GM23338 (cell line): ENCODE measurements around the gene OPN1SW. TPM values are rescaled to one million over a fixed set of nuclear protein-coding genes. Genes with fewer than 3 reads are reported as not detected.

ENCODE experiments used
- ATAC-seq: fragments of 200-7000 bp; cut with Tn5 transposase; 3 replicates; pipeline ENCODE4 v1.9.1; 2020
- DNase-seq: peaks from one replicate; pipeline ENCODE4 v3.0.0-alpha.2; 2015; ENCODE audit warnings: low spot score
- H2AFZ ChIP-seq: fragments of 200-600 bp; sonication (generic); 2 replicates; pipeline ENCODE4 v1.8.0; 2016; ENCODE audit warnings: antibody characterized with exemption, mild to moderate bottlenecking, moderate library complexity
- H3F3A ChIP-seq: fragments of 200-600 bp; sonication (generic); replicated peaks from 2 replicates; pipeline ENCODE4 v1.8.0; 2017; ENCODE audit warnings: antibody characterized with exemption, mixed run types, low read depth
- H3K27ac ChIP-seq: fragments of 200-600 bp; sonication (generic); 2 replicates; pipeline ENCODE4 v1.6.1; 2016; ENCODE audit warnings: low read depth
- H3K27me3 ChIP-seq: fragments of 200-600 bp; sonication (generic); 2 replicates; pipeline ENCODE4 v1.8.0; 2016; ENCODE audit warnings: mild to moderate bottlenecking, mixed run types, moderate library complexity; ENCODE audit not compliant: insufficient read depth
- H3K36me3 ChIP-seq: fragments of 200-600 bp; sonication (generic); 2 replicates; pipeline ENCODE4 v1.8.0; 2016; ENCODE audit warnings: mild to moderate bottlenecking; ENCODE audit not compliant: insufficient read depth
- H3K4me1 ChIP-seq: fragments of 200-600 bp; sonication (generic); 2 replicates; pipeline ENCODE4 v1.8.0; 2016; ENCODE audit warnings: mild to moderate bottlenecking, moderate library complexity; ENCODE audit not compliant: insufficient read depth
- H3K4me2 ChIP-seq: fragments of 200-600 bp; sonication (generic); 2 replicates; pipeline ENCODE4 v1.7.1; 2017; ENCODE audit warnings: mixed run types
- H3K4me3 ChIP-seq: fragments of 200-600 bp; sonication (generic); 2 replicates; pipeline ENCODE4 v1.6.1; 2016; ENCODE audit warnings: mixed run types
- H3K79me2 ChIP-seq: fragments of 200-600 bp; sonication (generic); replicated peaks from 2 replicates; pipeline ENCODE4 v1.8.0; 2017; ENCODE audit warnings: mild to moderate bottlenecking; ENCODE audit not compliant: insufficient read depth
- H3K9me2 ChIP-seq: fragments of 200-600 bp; sonication (generic); 2 replicates; pipeline ENCODE4 v1.8.0; 2017; ENCODE audit not compliant: insufficient read depth
- H4K20me1 ChIP-seq: fragments of 200-600 bp; sonication (generic); replicated peaks from 2 replicates; pipeline ENCODE4 v1.8.0; 2017; ENCODE audit warnings: mild to moderate bottlenecking; ENCODE audit not compliant: insufficient read depth
- H3K27ac Mint-ChIP-seq: 2 replicates; pipeline ENCODE4 v1.8.0; 2020; ENCODE audit warnings: inconsistent platforms, mild to moderate bottlenecking, moderate library complexity, mixed read lengths
- H3K27me3 Mint-ChIP-seq: 3 replicates; pipeline ENCODE4 v1.8.0; 2022; ENCODE audit warnings: low read depth, mild to moderate bottlenecking, moderate library complexity, mixed read lengths, inconsistent platforms; ENCODE audit not compliant: insufficient read depth, poor library complexity
- H3K36me3 Mint-ChIP-seq: 3 replicates; pipeline ENCODE4 v1.8.0; 2021; ENCODE audit warnings: low read depth, mild to moderate bottlenecking, inconsistent platforms, moderate library complexity, mixed read lengths
- H3K4me1 Mint-ChIP-seq: 3 replicates; pipeline ENCODE4 v1.8.0; 2020; ENCODE audit warnings: mild to moderate bottlenecking, inconsistent platforms, mixed read lengths
- H3K4me3 Mint-ChIP-seq: 3 replicates; pipeline ENCODE4 v1.8.0; 2021; ENCODE audit warnings: moderate library complexity, mild to moderate bottlenecking, inconsistent platforms, mixed read lengths
- H3K9me3 Mint-ChIP-seq: 3 replicates; pipeline ENCODE4 v1.8.0; 2020; ENCODE audit warnings: moderate library complexity, mild to moderate bottlenecking, inconsistent platforms, mixed read lengths
- CREB1 ChIP-seq: fragments of 250-450 bp; sonication (Bioruptor Pico); IDR thresholded peaks from 2 replicates; pipeline ENCODE4 v1.5.0; 2020; ENCODE audit warnings: low read depth, mild to moderate bottlenecking, moderate library complexity
- ETS1 ChIP-seq: IDR thresholded peaks from 2 replicates; pipeline ENCODE4 v1.6.1; 2016; ENCODE audit warnings: antibody characterized with exemption
- EZH2 ChIP-seq: fragments of 200-600 bp; sonication (generic); IDR thresholded peaks from one replicate; pipeline ENCODE4 v1.8.0; 2017; ENCODE audit warnings: antibody characterized with exemption, mild to moderate bottlenecking, low read depth; ENCODE audit not compliant: unreplicated experiment
- EZH2phosphoT487 ChIP-seq: fragments of 200-600 bp; sonication (generic); IDR thresholded peaks from one replicate; pipeline ENCODE4 v1.8.1; 2018; ENCODE audit warnings: antibody characterized with exemption; ENCODE audit not compliant: unreplicated experiment
- JUNB ChIP-seq: IDR thresholded peaks from one replicate; pipeline ENCODE4 v1.6.1; 2016; ENCODE audit warnings: antibody characterized with exemption; ENCODE audit not compliant: unreplicated experiment
- NANOG ChIP-seq: IDR thresholded peaks from 2 replicates; pipeline ENCODE4 v1.6.1; 2016; ENCODE audit warnings: antibody characterized with exemption, borderline replicate concordance
- POLR2AphosphoS5 ChIP-seq: IDR thresholded peaks from 2 replicates; pipeline ENCODE4 v1.6.1; 2016; ENCODE audit warnings: antibody characterized with exemption, low read depth
- REST ChIP-seq: IDR thresholded peaks from one replicate; pipeline ENCODE4 v1.6.1; 2018; ENCODE audit warnings: antibody characterized with exemption; ENCODE audit not compliant: unreplicated experiment
- STAT1 ChIP-seq: IDR thresholded peaks from one replicate; pipeline ENCODE4 v1.6.1; 2016; ENCODE audit warnings: antibody characterized with exemption; ENCODE audit not compliant: unreplicated experiment
- ZNF114 ChIP-seq: fragments of 250-450 bp; sonication (Bioruptor Pico); IDR thresholded peaks from 2 replicates; pipeline ENCODE4 v1.5.0; 2020; ENCODE audit warnings: mild to moderate bottlenecking, moderate library complexity
- ZNF331 ChIP-seq: fragments of 250-450 bp; sonication (Bioruptor Pico); IDR thresholded peaks from 2 replicates; pipeline ENCODE4 v1.5.0; 2020; ENCODE audit warnings: low read depth, mild to moderate bottlenecking, moderate library complexity
- ZNF462 ChIP-seq: fragments of 250-450 bp; sonication (Bioruptor Pico); IDR thresholded peaks from 2 replicates; pipeline ENCODE4 v1.5.0; 2020; ENCODE audit warnings: mild to moderate bottlenecking, moderate library complexity
- polyA plus RNA-seq: library from polyadenylated mRNA; unstranded; fragments of >200 nt; fragmentation: Nextera tagmentation; extraction: Ambion mirVana; gene quantifications from 2 replicates; pipeline ENCODE4 v1.2.1, GENCODE V29; 2016
- total RNA-seq: library from RNA; depleted of rRNA; stranded (reverse); fragments of >200 nt; shearing (Covaris generic); gene quantifications from 2 replicates; pipeline ENCODE4 v1.2.3, GENCODE V29; 2014
- TF ChIP-seq, protein P1 (sequence below), 2 experiments: fragments of 200-600 bp in 1 of 2; sonication (generic) in 1 of 2; conservative IDR thresholded peaks; 2 replicates each; pipeline versions ENCODE4 v1.5.1 to v1.6.1; 2016 to 2017; ENCODE audit warnings: antibody characterized with exemption in 2 of 2, low read depth in 2 of 2, mild to moderate bottlenecking in 2 of 2, moderate library complexity in 1 of 2

The OPN1SW gene
- total and polyA plus RNA-seq, 2 experiments from 2014 or later: 0.50 TPM; not detected in 1

DNA sequence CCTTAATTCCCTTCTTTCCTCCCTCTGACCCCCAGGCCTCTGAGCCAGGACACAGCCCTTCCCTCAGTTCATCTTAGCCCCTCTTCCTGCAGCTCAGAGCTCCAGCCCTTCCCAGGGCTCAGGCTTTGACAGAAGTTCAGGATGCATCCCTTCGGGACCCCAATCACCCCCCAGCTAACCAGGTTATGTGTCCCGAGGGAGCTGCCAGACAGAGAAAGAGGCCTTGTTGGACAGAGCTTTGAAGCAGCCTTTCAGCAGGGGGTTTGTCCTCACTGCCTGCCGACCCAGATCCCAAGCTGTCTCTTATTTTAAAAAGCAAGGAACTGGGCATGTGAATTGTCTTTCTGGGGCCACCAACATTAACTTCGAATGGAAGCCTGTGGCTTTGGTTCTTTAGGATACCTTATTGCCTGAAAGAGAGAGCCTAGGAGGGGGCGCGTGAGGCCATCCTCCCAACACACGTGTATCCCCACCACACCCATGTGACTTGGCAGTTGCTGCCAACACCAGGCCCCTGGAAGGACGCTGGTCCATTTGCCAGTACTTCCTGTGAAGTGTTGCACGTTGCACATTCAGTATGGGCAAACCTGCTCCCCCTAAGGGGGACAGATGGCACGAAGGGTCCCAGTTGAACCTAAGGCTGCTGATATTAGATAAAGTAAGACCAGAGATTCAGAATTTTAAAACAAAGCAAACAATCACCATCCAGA is 17.0 kb upstream of the OPN1SW start:
- peak overlapping the region; percentile 85 for H3K4me3 ChIP-seq
- no peaks in the 10 kb centered on the region for H3K9me3 Mint-ChIP-seq
- no peak overlapping the region for H2AFZ ChIP-seq
- peaks cover 26% of the 10 kb centered on the region for H3K4me1 ChIP-seq
- H3K27ac Mint-ChIP-seq: no peak overlapping the region
- no peak for DNase-seq
- H3K27me3 Mint-ChIP-seq: peaks cover 13% of the 10 kb centered on the region
- H3K9me2 ChIP-seq: no peaks in the 10 kb centered on the region
- no peak for ATAC-seq
- H3F3A ChIP-seq: 0 out of 2 replicates have a peak, but pooled peaks cover 6% of the 10 kb centered on the region
- H3K79me2 ChIP-seq: no peaks in the 10 kb centered on the region
- H4K20me1 ChIP-seq: no peaks in the 10 kb centered on the region; the same call in 1 of the 2 replicates
- peaks cover 30% of the 10 kb centered on the region for H3K36me3 Mint-ChIP-seq
- TF ChIP-seq STAT1 (no peak), CREB1 (no peak), ZNF114 (CRISPR knock-in tag) (no peak), NANOG (no peak), ZNF462 (CRISPR knock-in tag) (no peak), ETS1 (no peak), REST (no peak), ZNF331 (CRISPR knock-in tag) (no peak), JUNB (no peak), EZH2 (no peak), EZH2phosphoT487 (no peak), POLR2AphosphoS5 (no peak)
- TF ChIP-seq, protein P1, sequence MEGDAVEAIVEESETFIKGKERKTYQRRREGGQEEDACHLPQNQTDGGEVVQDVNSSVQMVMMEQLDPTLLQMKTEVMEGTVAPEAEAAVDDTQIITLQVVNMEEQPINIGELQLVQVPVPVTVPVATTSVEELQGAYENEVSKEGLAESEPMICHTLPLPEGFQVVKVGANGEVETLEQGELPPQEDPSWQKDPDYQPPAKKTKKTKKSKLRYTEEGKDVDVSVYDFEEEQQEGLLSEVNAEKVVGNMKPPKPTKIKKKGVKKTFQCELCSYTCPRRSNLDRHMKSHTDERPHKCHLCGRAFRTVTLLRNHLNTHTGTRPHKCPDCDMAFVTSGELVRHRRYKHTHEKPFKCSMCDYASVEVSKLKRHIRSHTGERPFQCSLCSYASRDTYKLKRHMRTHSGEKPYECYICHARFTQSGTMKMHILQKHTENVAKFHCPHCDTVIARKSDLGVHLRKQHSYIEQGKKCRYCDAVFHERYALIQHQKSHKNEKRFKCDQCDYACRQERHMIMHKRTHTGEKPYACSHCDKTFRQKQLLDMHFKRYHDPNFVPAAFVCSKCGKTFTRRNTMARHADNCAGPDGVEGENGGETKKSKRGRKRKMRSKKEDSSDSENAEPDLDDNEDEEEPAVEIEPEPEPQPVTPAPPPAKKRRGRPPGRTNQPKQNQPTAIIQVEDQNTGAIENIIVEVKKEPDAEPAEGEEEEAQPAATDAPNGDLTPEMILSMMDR (conservative IDR thresholded peaks at IDR 0.05; ENCODE audit: low read depth in 2 of 2): no peak
- peaks cover 40% of the 10 kb centered on the region for H3K4me1 Mint-ChIP-seq
- peak overlapping the region; percentile 84 for H3K4me3 Mint-ChIP-seq
- no peak overlapping the region for H3K27ac ChIP-seq
- H3K27me3 ChIP-seq: no peaks in the 10 kb centered on the region
- H3K4me2 ChIP-seq: peak overlapping the region; percentile 92
- H3K36me3 ChIP-seq: 0 out of 2 replicates have a peak, but pooled peaks cover 6% of the 10 kb centered on the region
